Small intestine (tissue), 7 donors: ENCODE measurements around the gene CLEC4G. TPM values are rescaled to one million over a fixed set of nuclear protein-coding genes. Genes with fewer than 3 reads are reported as not detected.

Experiments used
- DNase-seq, 2 donors: peaks; one replicate each; pipeline versions ENCODE4 v3.0.0 to v3.0.0-alpha.2; 2013
- FAIRE-seq: peaks from 2 replicates; lab custom pipeline; 2012; peaks lifted over from hg19 to GRCh38; lab: Jason Lieb, UNC
- H3K27ac ChIP-seq, 3 donors: one replicate each; pipeline ENCODE4 v1.5.1; 2013; ENCODE audit warnings: low read length in 2 of 3, mild to moderate bottlenecking in 2 of 3, control low read depth in 1 of 3, inconsistent platforms in 1 of 3, low read depth in 1 of 3, moderate library complexity in 1 of 3
- H3K27me3 ChIP-seq, 3 donors: one replicate each; pipeline ENCODE4 v1.6.1; 2013; ENCODE audit warnings: low read length in 3 of 3, inconsistent platforms in 1 of 3; ENCODE audit not compliant: control insufficient read depth in 3 of 3, insufficient read depth in 3 of 3
- H3K36me3 ChIP-seq, 3 donors: one replicate each; pipeline ENCODE4 v1.6.1; 2013; ENCODE audit warnings: low read length in 3 of 3, inconsistent platforms in 1 of 3, low read depth in 1 of 3, mild to moderate bottlenecking in 1 of 3, moderate library complexity in 1 of 3; ENCODE audit not compliant: control insufficient read depth in 3 of 3, insufficient read depth in 2 of 3
- H3K4me1 ChIP-seq, 3 donors: one replicate each; pipeline ENCODE4 v1.6.1; 2013; ENCODE audit warnings: low read length in 2 of 3, inconsistent platforms in 1 of 3, low read depth in 1 of 3, mild to moderate bottlenecking in 1 of 3, moderate library complexity in 1 of 3; ENCODE audit not compliant: control insufficient read depth in 3 of 3, insufficient read depth in 2 of 3
- H3K4me3 ChIP-seq, 3 donors: one replicate each; pipeline ENCODE4 v1.5.1; 2013; ENCODE audit warnings: low read length in 3 of 3, control low read depth in 1 of 3, inconsistent platforms in 1 of 3, low read depth in 1 of 3, mild to moderate bottlenecking in 1 of 3, moderate library complexity in 1 of 3
- H3K9me3 ChIP-seq, 2 donors: one replicate each; pipeline ENCODE4 v1.6.1; 2013; ENCODE audit warnings: low read depth in 1 of 2, low read length in 1 of 2; ENCODE audit not compliant: control insufficient read depth in 2 of 2, insufficient read depth in 1 of 2
- WGBS, 3 donors: extraction: QIAGEN DNeasy Blood & Tissue Kit; methylation state at CpG; one replicate each; pipeline ENCODE4 v1.1.7; 2013; 5-methylcytosine and 5-hydroxymethylcytosine counted together
- polyA plus RNA-seq, 4 donors: library from polyadenylated mRNA; stranded (reverse) in 3 of 4; unstranded in 1 of 4; fragments of 200-250 nt in 3 of 4; fragments of 120-200 nt in 1 of 4; gene quantifications; one replicate each; pipeline versions ENCODE4 v1.2.1 to v1.2.3, GENCODE V29; 2013
- donor health status: healthy with polysubstance abuse.
- donor health status: control.
- donor health status: control.
- donor health status: Bipolar disorder and iron deficiency.
- donor health status: healthy.

The CLEC4G gene
- polyA plus RNA-seq, 4 donors = 0.18 to 1.9 (median 0.73) TPM; not detected in 1

DNA sequence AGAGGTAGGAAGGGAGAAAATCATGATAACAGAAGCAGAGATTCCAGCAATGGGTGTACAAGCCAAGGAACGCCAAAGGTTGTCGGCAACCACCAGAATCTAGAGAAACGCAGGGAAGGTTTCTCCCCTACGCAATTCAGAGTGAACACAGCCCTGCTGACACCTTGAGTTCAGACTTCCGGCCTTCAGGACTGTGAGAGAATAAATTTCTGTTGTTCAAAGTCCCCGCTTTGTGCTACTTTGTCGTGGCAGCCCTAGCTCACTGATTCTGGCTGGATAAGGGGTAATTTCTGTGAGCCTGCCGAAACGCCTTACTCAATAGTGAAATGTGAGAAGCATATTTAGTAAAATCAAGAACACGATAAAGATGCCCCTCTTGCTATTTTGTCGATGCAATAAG is 5.3 kb upstream of the CLEC4G start:
- H3K27me3 ChIP-seq = peaks cover 0 to 4% (median 3%) of the 10 kb centered on the region in 3 donors
- H3K27ac ChIP-seq = no peak overlapping the region
- no peak for DNase-seq
- no peaks in the 10 kb centered on the region for H3K9me3 ChIP-seq
- no peak overlapping the region for H3K4me3 ChIP-seq
- H3K36me3 ChIP-seq = no peaks in the 10 kb centered on the region
- no peak for FAIRE-seq
- H3K4me1 ChIP-seq = no peaks in the 10 kb centered on the region
- WGBS, 3 donors = 69 to 86% (median 77%) methylated on average over 11 of the region's 11 CpGs

DNA sequence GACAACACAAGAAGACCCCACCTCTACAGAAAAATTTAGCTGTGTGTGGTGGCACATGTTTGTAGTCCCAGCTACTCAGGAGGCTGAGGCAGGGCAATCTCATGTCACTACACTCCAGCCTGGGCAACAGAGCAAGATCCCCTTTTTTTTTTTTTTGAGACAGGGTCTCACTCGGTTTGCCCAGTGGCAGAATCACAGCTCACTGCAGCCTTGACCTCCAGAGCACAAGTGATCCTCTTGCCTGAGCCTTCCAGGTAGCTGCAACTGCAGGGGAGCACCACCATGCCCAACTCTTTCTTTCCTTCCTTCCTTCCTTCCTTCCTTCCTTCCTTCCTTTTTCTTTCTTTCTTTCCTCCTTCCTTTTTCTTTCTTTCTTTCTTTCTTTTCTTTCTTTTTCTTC is 4.2 kb upstream of the CLEC4G start:
- 13 to 69% (median 50%) methylated on average over 1 of the region's 1 CpG for WGBS, 3 donors
- DNase-seq (no peak), FAIRE-seq (no peak)
- Histone ChIP-seq H3K9me3 (no peaks in the 10 kb centered on the region), H3K27ac (no peak overlapping the region), H3K4me1 (no peaks in the 10 kb centered on the region), H3K36me3 (no peaks in the 10 kb centered on the region), H3K27me3 (peaks cover 0 to 14% (median 10%) of the 10 kb centered on the region in 3 donors), H3K4me3 (no peak overlapping the region)

DNA sequence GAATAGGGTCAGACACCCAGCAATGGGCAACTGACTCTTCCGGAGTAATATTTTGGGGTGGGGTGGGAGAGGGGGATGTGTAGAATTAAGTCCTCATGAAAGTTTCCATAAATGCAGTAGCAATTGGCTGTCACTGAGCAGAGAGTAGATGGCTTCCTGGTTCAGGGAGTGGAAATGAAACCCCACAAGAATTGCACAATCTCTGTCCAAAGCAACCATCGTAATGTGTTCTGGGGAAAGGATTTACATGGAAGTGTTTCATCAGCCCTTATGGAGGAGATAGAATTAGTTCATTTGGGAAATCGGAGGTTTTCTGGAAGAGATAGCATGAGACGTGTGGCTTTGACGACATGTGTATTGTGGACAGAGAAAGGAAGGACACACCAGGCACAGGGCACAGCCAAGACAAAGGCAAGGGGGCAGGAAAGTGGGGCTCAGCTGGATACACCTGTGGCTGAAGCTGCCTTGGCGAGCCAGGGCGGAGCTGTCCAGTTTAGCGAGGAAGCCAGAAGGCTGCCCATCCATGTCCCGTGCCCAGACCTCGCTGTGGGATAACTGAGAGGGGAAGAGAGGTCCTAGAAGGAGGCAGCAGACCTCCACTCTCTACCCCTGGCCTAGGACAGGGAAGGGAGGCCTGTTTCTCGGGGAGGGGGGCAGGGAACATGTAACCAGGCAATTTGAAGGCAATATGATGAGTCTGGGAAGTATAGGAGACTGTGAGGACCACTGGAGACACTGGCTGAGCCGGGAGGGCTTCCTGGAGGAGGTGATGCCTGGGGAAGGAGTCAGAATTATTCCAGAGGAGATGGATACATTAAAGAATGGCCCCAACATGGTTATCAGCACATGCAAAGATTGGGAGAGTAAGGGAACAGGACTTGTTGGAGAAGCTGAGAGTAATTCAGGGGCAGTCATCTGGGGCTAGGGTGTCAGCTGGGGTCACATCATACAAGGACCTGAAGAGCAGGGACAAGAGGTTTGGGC is 2.6 kb upstream of the CLEC4G start:
- Histone ChIP-seq H3K27me3 (peaks cover 2 to 27% (median 21%) of the 10 kb centered on the region in 3 donors), H3K4me1 (peaks cover 0 to 3% (median 0%) of the 10 kb centered on the region in 3 donors), H3K36me3 (no peaks in the 10 kb centered on the region), H3K27ac (no peak overlapping the region), H3K4me3 (no peak overlapping the region), H3K9me3 (no peaks in the 10 kb centered on the region)
- FAIRE-seq = no peak
- no peak for DNase-seq
- WGBS, 3 donors = 41 to 57% (median 49%) methylated on average over 12 of the region's 12 CpGs

DNA sequence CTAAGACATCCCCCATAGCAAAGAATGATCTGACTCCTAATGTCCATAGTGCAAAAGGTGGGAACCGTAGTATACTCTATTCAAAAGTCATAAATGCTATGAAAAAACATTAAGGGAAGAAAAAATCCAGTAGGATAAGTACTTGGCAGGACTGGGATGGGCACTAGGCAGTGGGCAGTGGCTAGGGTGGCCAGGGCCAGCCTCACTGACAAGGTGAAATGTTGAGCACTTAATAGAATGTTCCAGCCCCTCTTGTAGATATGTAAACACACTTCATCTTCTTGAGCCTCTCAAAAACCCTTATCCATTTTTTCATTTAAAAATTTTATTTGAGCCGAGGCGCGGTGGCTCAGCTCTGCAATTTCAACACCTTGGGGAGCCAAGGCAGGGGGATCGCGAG is 1.5 kb upstream of the CLEC4G start:
- FAIRE-seq = no peak
- no peak for DNase-seq
- 74 to 83% (median 82%) methylated on average over 6 of the region's 6 CpGs for WGBS, 3 donors
- Histone ChIP-seq H3K27me3 (peaks cover 2 to 38% (median 26%) of the 10 kb centered on the region in 3 donors), H3K27ac (no peak overlapping the region), H3K9me3 (no peaks in the 10 kb centered on the region), H3K4me1 (peaks cover 0 to 3% (median 0%) of the 10 kb centered on the region in 3 donors), H3K36me3 (no peaks in the 10 kb centered on the region), H3K4me3 (no peak overlapping the region)

DNA sequence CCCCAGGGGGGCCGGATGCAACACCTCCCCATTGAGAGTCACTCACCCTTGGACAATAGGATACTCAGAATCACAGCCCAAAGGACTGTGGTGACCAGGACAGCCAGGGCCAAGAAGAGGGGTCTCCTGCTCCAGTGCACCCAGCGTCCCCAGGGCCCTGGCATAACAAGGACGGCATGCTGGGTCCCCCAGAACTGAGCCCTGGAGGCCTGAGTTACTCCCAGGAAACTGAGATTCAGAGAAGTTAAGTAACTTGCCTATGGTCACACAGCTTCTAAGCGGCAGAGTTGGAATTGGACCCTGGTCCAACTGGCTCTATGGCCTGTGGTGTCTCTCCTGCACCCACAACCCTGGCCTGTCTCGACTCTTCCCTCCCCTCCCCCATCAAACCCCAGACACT is 295 bp downstream of the CLEC4G start:
- no peak overlapping the region for H3K4me3 ChIP-seq
- H3K4me1 ChIP-seq = peaks cover 0 to 3% (median 0%) of the 10 kb centered on the region in 3 donors
- H3K36me3 ChIP-seq = no peaks in the 10 kb centered on the region
- peaks cover 2 to 39% (median 30%) of the 10 kb centered on the region in 3 donors for H3K27me3 ChIP-seq
- DNase-seq (no peak), FAIRE-seq (no peak)
- H3K9me3 ChIP-seq = no peaks in the 10 kb centered on the region
- H3K27ac ChIP-seq = no peak overlapping the region
- WGBS, 3 donors = 54 to 81% (median 71%) methylated on average over 5 of the region's 5 CpGs

DNA sequence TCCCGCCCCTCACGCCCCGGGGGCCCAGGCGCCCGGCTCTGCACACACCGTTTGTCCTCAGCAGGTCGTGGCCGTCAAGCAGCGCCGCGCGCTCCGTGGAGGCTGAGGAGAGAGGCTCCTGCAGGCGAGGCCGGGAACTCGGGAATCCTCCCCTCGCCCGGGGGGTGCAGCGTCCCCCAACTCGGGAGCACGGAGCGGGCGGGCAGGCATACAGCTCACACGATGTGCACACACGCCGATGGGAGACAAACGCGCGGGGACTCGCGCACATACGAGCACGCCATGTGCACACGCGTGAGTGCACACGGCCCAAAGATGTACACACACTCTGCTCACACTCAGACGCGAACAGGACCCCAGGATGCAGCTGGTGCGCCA is 703 bp downstream of the CLEC4G start:
- H3K9me3 ChIP-seq = no peaks in the 10 kb centered on the region
- peaks cover 2 to 39% (median 30%) of the 10 kb centered on the region in 3 donors for H3K27me3 ChIP-seq

DNA sequence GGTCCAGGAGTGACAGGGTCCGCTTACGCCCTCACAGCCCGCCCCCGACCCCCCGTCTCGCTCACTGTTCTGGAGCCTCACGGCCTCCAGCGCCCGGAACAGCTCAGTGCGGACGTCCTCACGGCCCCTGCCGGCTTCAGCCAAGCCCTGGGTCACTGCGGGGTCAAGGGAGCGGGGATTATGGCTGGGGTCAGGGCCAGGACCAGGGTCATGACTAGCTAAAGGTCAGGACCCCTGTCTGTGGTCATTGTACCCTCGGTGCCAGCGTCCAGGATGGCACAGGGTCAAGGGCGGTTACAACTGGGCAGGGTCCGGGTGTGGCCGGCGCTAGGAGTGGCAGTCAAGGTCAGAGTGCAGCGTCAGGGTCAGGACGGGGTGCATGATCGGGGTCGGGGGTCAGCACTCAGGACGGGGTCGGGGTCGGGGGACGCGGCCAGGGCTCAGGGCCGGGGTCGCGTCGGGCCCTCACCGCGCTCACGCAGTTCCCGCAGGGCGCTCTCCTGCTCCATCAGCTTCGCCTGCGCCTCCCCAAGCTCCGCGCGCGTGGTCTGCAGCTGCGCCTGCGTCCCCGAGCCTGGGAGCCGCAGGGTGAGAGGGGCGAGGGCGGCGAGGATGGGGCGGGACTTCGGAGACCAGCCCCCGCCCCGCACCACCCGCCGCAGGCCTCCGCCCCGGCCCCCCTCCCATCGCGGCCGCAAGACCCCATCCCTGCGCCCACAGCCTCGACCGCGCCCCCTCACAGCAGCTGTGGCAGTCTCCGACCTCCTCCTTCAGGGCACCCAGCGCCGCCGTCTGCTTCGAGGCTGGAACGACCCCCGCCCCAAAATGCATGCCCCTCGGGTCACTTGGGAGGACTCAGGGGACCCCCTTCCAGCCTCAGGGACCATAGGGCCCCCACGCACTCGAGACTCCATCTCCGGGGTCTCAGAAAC is 1.4 kb downstream of the CLEC4G start:
- H3K4me3 ChIP-seq = no peak overlapping the region
- H3K27me3 ChIP-seq = peaks cover 2 to 39% (median 27%) of the 10 kb centered on the region in 3 donors
- no peak overlapping the region for H3K27ac ChIP-seq
- H3K4me1 ChIP-seq = peaks cover 0 to 3% (median 0%) of the 10 kb centered on the region in 3 donors
- 5 to 12% (median 8%) methylated on average over 38 to 78 of the region's 78 CpGs for WGBS, 3 donors
- DNase-seq (no peak), FAIRE-seq (no peak)
- no peaks in the 10 kb centered on the region for H3K36me3 ChIP-seq
- no peaks in the 10 kb centered on the region for H3K9me3 ChIP-seq

More for the DNA sequence above, 703 bp downstream of the CLEC4G start:
- 60 to 76% (median 74%) methylated on average over 36 to 39 of the region's 39 CpGs for WGBS, 3 donors
- H3K36me3 ChIP-seq = no peaks in the 10 kb centered on the region
- H3K27ac ChIP-seq = no peak overlapping the region
- H3K4me3 ChIP-seq = no peak overlapping the region
- FAIRE-seq (no peak), DNase-seq (no peak)
- peaks cover 0 to 3% (median 0%) of the 10 kb centered on the region in 3 donors for H3K4me1 ChIP-seq

DNA sequence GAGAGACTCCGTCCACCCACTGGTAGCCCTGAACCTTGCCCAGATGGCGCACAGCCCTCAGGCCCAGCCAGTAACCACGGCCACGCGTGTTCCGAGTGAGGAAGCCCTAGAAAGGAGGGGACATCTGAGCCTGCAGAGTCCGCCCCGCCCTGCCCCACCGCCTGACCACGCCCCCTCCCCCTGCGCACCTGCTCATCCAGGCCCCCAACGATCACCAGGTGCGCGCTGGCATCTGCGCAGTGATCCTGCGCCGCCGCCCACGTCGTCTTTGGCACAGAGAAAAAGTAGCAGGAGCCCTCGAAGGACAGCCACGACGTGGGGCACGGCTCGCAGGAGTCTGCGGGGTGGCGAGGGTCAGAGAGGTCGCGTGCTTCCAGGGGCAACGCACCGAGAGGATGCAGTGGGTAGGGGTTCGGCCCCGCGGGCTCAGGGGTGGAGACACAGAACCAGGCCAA is 2.1 kb downstream of the CLEC4G start:
- H3K27me3 ChIP-seq = peaks cover 2 to 39% (median 27%) of the 10 kb centered on the region in 3 donors
- DNase-seq = peak in 1 of 2 donors; percentile 10
- H3K4me1 ChIP-seq = peaks cover 0 to 3% (median 0%) of the 10 kb centered on the region in 3 donors
- H3K9me3 ChIP-seq = no peaks in the 10 kb centered on the region
- H3K27ac ChIP-seq = no peak overlapping the region
- FAIRE-seq = no peak
- no peaks in the 10 kb centered on the region for H3K36me3 ChIP-seq
- no peak overlapping the region for H3K4me3 ChIP-seq
- 3 to 6% (median 4%) methylated on average over 31 to 34 of the region's 34 CpGs for whole genome bisulfite sequencing, 3 donors
